OCI-LY7 (cell line): Measurements from ENCODE around the gene CEP152. TPM values are rescaled to one million over a fixed set of nuclear protein-coding genes. Genes with fewer than 3 reads are reported as not detected.
A peak's percentile ranks its signal among the peaks of the same experiment; 100 is the strongest.

Experiments used
- BruUV-seq: library from RNA; stranded (reverse); fragments of 400-500 nt; replicated peaks from 2 replicates; lab custom pipeline; 2021; lab: Mats Ljungman, UMichigan
- CTCF ChIA-PET: fragments of 300-600 bp; sonication (Branson Sonifier 250); formaldehyde crosslinking; loops from one replicate; lab custom pipeline; 2022; ENCODE audit warnings: antibody characterized with exemption; ENCODE audit not compliant: unreplicated experiment; lab: Charles Lee
- POLR2A ChIA-PET: fragments of 300-600 bp; sonication (Branson Sonifier 250); formaldehyde crosslinking; loops from one replicate; lab custom pipeline; 2022; ENCODE audit warnings: antibody characterized with exemption; lab: Charles Lee
- DNase-seq: peaks from one replicate; pipeline ENCODE4 v3.0.0-alpha.2; 2015; ENCODE audit warnings: low spot score
- H2AFZ ChIP-seq: fragments of 200-600 bp; sonication (generic), shearing (Covaris generic); 2 replicates; pipeline ENCODE4 v1.6.1; 2014; ENCODE audit warnings: mild to moderate bottlenecking, antibody characterized with exemption, low read length, moderate library complexity
- H3K27ac ChIP-seq: fragments of 200-600 bp; sonication (generic); 2 replicates; pipeline ENCODE4 v1.5.1; 2014; ENCODE audit warnings: mixed run types, low read depth, mild to moderate bottlenecking, moderate library complexity, low read length, inconsistent platforms; ENCODE audit not compliant: poor library complexity, severe bottlenecking
- H3K36me3 ChIP-seq: fragments of 200-600 bp; sonication (generic); 2 replicates; pipeline ENCODE4 v1.6.1; 2014; ENCODE audit warnings: mild to moderate bottlenecking, antibody characterized with exemption, low read length, moderate library complexity, mixed read lengths; ENCODE audit not compliant: insufficient read depth
- H3K4me1 ChIP-seq: fragments of 200-600 bp; sonication (generic); 2 replicates; pipeline ENCODE4 v1.5.1; 2014; ENCODE audit warnings: mild to moderate bottlenecking, low read length; ENCODE audit not compliant: insufficient read depth, poor library complexity, severe bottlenecking
- H3K4me2 ChIP-seq: fragments of 200-600 bp; sonication (generic); 2 replicates; pipeline ENCODE4 v1.6.1; 2014; ENCODE audit warnings: mild to moderate bottlenecking, low read length
- H3K4me3 ChIP-seq: fragments of 200-600 bp; sonication (generic); 2 replicates; pipeline ENCODE4 v1.5.1; 2014; ENCODE audit warnings: mild to moderate bottlenecking, low read depth, low read length; ENCODE audit not compliant: poor library complexity, severe bottlenecking
- H3K79me2 ChIP-seq: fragments of 200-600 bp; sonication (generic); 2 replicates; pipeline ENCODE4 v1.6.1; 2016; ENCODE audit warnings: low read depth, mild to moderate bottlenecking, low read length, moderate library complexity, mixed read lengths; ENCODE audit not compliant: insufficient read depth
- H3K9me2 ChIP-seq: fragments of 200-600 bp; sonication (generic); 2 replicates; pipeline ENCODE4 v1.6.1; 2016; ENCODE audit warnings: mild to moderate bottlenecking, low read length, mixed read lengths; ENCODE audit not compliant: insufficient read depth
- H3K9me3 ChIP-seq: fragments of 200-600 bp; sonication (generic); 2 replicates; pipeline ENCODE4 v1.6.1; 2014; ENCODE audit warnings: mild to moderate bottlenecking, mixed run types, low read length, mixed read lengths
- H4K20me1 ChIP-seq: fragments of 200-600 bp; sonication (generic); 2 replicates; pipeline ENCODE4 v1.6.1; 2014; ENCODE audit warnings: mild to moderate bottlenecking, antibody characterized with exemption, low read length, moderate library complexity, mixed read lengths; ENCODE audit not compliant: insufficient read depth
- EZH2phosphoT487 ChIP-seq: fragments of 200-600 bp; sonication (generic); IDR thresholded peaks from 2 replicates; pipeline ENCODE4 v1.6.1; 2018; ENCODE audit warnings: low read depth, borderline replicate concordance, mild to moderate bottlenecking, mixed run types, antibody characterized with exemption, low read length, moderate library complexity, mixed read lengths
- intact Hi-C: fragments of 100-400 bp; cut with micrococcal nuclease; formaldehyde crosslinking; loops from one replicate; pipeline ENCODE4 v1.10.0; 2022; ENCODE audit not compliant: unreplicated experiment
- total RNA-seq, 2 experiments: library from RNA; depleted of rRNA in 1 of 2; stranded (reverse); fragments of >200 nt in 1 of 2; shearing (Covaris generic) in 1 of 2; gene quantifications; 2 replicates each; pipeline ENCODE4 v1.2.3, GENCODE V29; 2014 to 2022
- TF ChIP-seq, protein P1 (sequence below): fragments of 200-600 bp; sonication (generic); conservative IDR thresholded peaks from 2 replicates; pipeline ENCODE4 v1.5.1; 2014; ENCODE audit warnings: mild to moderate bottlenecking, antibody characterized with exemption, low read length, moderate library complexity, mixed read lengths

CEP152 gene
- total RNA-seq, 2 experiments from 2014 or later, result 37.6 to 44.9 TPM

DNA sequence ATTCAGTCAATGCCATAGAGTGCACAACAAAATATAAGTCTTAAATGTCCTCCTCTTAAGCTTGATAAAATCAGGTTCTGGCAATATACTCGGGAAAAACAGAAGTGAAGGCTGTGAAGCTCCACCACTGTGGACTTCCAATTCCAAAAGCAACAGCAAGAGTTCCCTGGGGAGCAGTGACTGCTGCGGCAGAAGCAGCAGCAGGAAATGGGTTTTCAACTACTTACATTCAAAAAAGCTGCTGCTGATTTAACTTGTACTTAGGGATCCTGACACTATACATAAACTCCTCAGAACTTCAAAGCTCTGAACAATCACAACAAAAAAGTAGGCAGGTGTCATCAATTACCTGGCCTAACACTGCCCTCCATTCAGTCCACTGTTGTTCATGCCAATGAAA lies 4.7 kb downstream of the CEP152 start:
- Histone ChIP-seq H2AFZ (no peak overlapping the region), H3K79me2 (peaks cover 83% of the 10 kb centered on the region), H3K4me3 (peak overlapping the region; percentile 36), H3K27ac (no peak overlapping the region), H3K36me3 (peaks cover 36% of the 10 kb centered on the region), H3K9me2 (no peaks in the 10 kb centered on the region), H3K4me2 (peak overlapping the region; percentile 71), H4K20me1 (peaks cover 14% of the 10 kb centered on the region; the same call in 1 of the 2 replicates), H3K9me3 (no peaks in the 10 kb centered on the region), H3K4me1 (peaks cover 35% of the 10 kb centered on the region)
- peak; percentile 48 for DNase-seq
- intact Hi-C loops, result no loop called here
- POLR2A ChIA-PET, result interaction anchor here (0.7 to 0.9 kb wide), 2 partner anchors 21 to 237 kb away, joined by 3 to 4 read pairs; no protein-coding TSS in a partner anchor
- no TSS peak for BruUV-seq
- CTCF ChIA-PET, result no interaction called here
- TF ChIP-seq, protein P1, sequence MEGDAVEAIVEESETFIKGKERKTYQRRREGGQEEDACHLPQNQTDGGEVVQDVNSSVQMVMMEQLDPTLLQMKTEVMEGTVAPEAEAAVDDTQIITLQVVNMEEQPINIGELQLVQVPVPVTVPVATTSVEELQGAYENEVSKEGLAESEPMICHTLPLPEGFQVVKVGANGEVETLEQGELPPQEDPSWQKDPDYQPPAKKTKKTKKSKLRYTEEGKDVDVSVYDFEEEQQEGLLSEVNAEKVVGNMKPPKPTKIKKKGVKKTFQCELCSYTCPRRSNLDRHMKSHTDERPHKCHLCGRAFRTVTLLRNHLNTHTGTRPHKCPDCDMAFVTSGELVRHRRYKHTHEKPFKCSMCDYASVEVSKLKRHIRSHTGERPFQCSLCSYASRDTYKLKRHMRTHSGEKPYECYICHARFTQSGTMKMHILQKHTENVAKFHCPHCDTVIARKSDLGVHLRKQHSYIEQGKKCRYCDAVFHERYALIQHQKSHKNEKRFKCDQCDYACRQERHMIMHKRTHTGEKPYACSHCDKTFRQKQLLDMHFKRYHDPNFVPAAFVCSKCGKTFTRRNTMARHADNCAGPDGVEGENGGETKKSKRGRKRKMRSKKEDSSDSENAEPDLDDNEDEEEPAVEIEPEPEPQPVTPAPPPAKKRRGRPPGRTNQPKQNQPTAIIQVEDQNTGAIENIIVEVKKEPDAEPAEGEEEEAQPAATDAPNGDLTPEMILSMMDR, result no peak
- no peak for TF ChIP-seq EZH2phosphoT487

DNA sequence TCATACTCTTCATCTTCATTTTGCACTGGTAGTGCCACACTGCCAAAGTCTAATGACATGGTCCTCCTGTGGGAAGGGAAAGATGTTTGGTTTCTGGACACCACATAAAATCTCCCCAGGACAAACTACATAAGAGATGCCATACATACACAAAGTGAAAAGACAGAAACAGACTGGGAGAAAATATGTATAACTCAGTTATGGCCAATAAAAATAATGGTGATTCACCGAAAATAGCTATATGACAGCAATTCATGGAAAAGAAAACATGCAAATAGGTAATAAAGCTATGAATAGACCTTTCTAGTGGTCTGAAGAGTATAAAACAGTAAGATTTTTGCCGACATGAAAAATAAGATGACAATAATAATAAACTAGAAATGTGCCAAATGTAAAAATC lies 5.3 kb downstream of the CEP152 start:
- Histone ChIP-seq H3K4me2 (peak overlapping the region; percentile 71), H3K79me2 (peaks cover 88% of the 10 kb centered on the region), H3K4me1 (peaks cover 35% of the 10 kb centered on the region), H3K4me3 (peak overlapping the region; percentile 36), H3K9me3 (no peaks in the 10 kb centered on the region), H4K20me1 (peaks cover 19% of the 10 kb centered on the region), H3K9me2 (no peaks in the 10 kb centered on the region), H2AFZ (no peak overlapping the region), H3K36me3 (peaks cover 41% of the 10 kb centered on the region), H3K27ac (no peak overlapping the region)
- CTCF ChIA-PET, result no interaction called here
- POLR2A ChIA-PET, result no interaction called here
- BruUV-seq, result no TSS peak
- no peak for DNase-seq
- TF ChIP-seq EZH2phosphoT487, result no peak
- TF ChIP-seq, protein P1, result no peak
- intact Hi-C loops, result no loop called here

DNA sequence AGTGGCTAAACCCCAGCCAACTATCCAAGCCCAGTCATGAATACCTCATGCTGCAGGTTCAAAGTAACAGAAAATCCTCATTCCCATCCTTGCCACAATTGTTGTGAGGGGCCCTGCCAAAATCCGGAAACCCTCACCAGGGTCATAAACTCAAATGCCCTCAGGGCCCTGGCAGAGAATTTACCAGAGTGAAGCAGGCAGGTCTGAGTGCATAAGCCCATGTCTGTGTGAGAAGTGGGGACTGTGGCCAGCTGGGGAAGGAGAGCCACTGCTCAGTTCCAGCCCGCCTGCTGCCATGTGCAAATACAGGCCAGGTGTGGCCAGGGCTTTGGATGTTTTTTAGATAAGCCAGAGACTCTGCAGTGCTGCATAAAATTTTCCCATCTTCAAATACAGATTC lies 7.0 kb downstream of the CEP152 start:
- Histone ChIP-seq H3K9me2 (no peaks in the 10 kb centered on the region), H3K36me3 (peaks cover 51% of the 10 kb centered on the region), H3K79me2 (peaks cover 90% of the 10 kb centered on the region), H3K4me1 (peaks cover 22% of the 10 kb centered on the region), H3K27ac (no peak overlapping the region), H2AFZ (no peak overlapping the region), H4K20me1 (peaks cover 20% of the 10 kb centered on the region), H3K9me3 (no peaks in the 10 kb centered on the region), H3K4me3 (no peak overlapping the region), H3K4me2 (no peak overlapping the region)
- CTCF ChIA-PET, result no interaction called here
- intact Hi-C loops, result no loop called here
- POLR2A ChIA-PET, result interaction anchor here (0.7 kb wide), 1 partner anchor 435 kb away, joined by 3 read pairs; no protein-coding TSS in a partner anchor
- BruUV-seq, result no TSS peak
- no peak for DNase-seq
- TF ChIP-seq, protein P1, result no peak
- no peak for TF ChIP-seq EZH2phosphoT487
